Gastroesophageal sphincter (tissue), 4 donors: ENCODE data around the gene APELA. TPM values are rescaled to one million over a fixed set of nuclear protein-coding genes. Genes with fewer than 3 reads are reported as not detected.
"Not testable (repeated sequence)": the region's sequence is repeated elsewhere in the genome, so short reads cannot be mapped to it uniquely, and the experiment has no call there.

Source experiments
- ATAC-seq: fragments of 150-250 bp; one replicate; pipeline ENCODE4 v1.9.1; 2016; ENCODE audit warnings: mild to moderate bottlenecking, moderate library complexity
- H3K27ac ChIP-seq, 4 donors: fragments of 200-600 bp; sonication (generic) in 3 of 4; 1 replicate in 3 of 4; 2 replicates in 1 of 4; pipeline ENCODE4 v1.5.1; 2016 to 2019
- H3K27me3 ChIP-seq: fragments of 200-600 bp; sonication (generic); one replicate; pipeline ENCODE4 v1.5.1; 2019
- H3K36me3 ChIP-seq, 2 donors: fragments of 200-600 bp; sonication (generic); one replicate each; pipeline ENCODE4 v1.5.1; 2019; ENCODE audit warnings: control low read depth in 1 of 2
- H3K4me1 ChIP-seq, 3 donors: fragments of 200-600 bp; sonication (generic); 1 replicate in 2 of 3; 2 replicates in 1 of 3; pipeline ENCODE4 v1.5.1; 2016 to 2019; ENCODE audit warnings: control low read depth in 2 of 3
- H3K4me3 ChIP-seq, 2 donors: fragments of 200-600 bp; sonication (generic); one replicate each; pipeline ENCODE4 v1.5.1; 2019; ENCODE audit warnings: mild to moderate bottlenecking in 1 of 2, moderate library complexity in 1 of 2
- H3K9me3 ChIP-seq, 3 donors: fragments of 200-600 bp; sonication (generic); one replicate each; pipeline ENCODE4 v1.5.1; 2017 to 2019; ENCODE audit warnings: control low read depth in 2 of 3
- EP300 ChIP-seq: sonication (generic); formaldehyde crosslinking; IDR thresholded peaks from one replicate; pipeline ENCODE4 v1.6.1; 2017; ENCODE audit warnings: antibody characterized with exemption, mild to moderate bottlenecking
- POLR2A ChIP-seq, 2 donors: fragments of 450-650 bp; IDR thresholded peaks; one replicate each; pipeline ENCODE4 v1.6.1; 2017; ENCODE audit warnings: antibody characterized with exemption in 2 of 2, mild to moderate bottlenecking in 2 of 2, moderate library complexity in 1 of 2
- POLR2AphosphoS5 ChIP-seq: sonication (generic); formaldehyde crosslinking; IDR thresholded peaks from one replicate; pipeline ENCODE4 v1.6.1; 2017; ENCODE audit warnings: antibody characterized with exemption
- WGBS, 2 donors: methylation state at CpG; one replicate each; pipeline ENCODE4 v1.1.5; 2018; ENCODE audit warnings: low coverage in 1 of 2; 5-methylcytosine and 5-hydroxymethylcytosine counted together
- total RNA-seq, 4 donors: library from RNA; depleted of rRNA; stranded (reverse); fragments of >200 nt; gene quantifications; one replicate each; pipeline ENCODE4 v1.1.0, GENCODE V29; 2016
- TF ChIP-seq, protein P1 (sequence below), 4 experiments: fragments of 200-600 bp in 2 of 4; fragments of 450-650 bp in 2 of 4; sonication (generic) in 1 of 4; IDR thresholded peaks; one replicate each; pipeline ENCODE4 v1.5.1; 2017 to 2019; ENCODE audit warnings: antibody characterized with exemption in 4 of 4, mild to moderate bottlenecking in 2 of 4, moderate library complexity in 2 of 4

APELA gene
- total RNA-seq, 4 donors from 2014 or later: not detected

DNA sequence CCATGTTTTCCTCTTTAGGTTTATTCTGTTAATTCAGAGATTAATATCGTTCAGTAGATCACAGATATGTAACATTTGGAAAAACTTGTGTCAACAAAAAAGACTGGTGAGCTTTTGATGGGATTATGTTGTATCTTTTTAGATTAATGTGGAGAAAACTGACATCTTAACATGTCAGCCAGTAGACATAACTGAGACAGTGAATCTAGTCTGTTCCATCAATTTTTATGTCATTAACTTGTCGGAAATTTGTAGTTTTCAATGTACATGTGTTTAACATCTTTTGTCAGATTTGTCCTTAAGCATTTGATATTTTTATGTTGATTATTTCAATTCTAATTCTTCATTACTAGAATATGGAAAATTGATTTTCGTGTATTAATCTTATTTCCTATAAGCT, 42.0 kb downstream of the APELA start:
- no peak for ATAC-seq
- 51 to 57% methylated on average over 3 of the region's 3 CpGs for WGBS, 2 donors

DNA sequence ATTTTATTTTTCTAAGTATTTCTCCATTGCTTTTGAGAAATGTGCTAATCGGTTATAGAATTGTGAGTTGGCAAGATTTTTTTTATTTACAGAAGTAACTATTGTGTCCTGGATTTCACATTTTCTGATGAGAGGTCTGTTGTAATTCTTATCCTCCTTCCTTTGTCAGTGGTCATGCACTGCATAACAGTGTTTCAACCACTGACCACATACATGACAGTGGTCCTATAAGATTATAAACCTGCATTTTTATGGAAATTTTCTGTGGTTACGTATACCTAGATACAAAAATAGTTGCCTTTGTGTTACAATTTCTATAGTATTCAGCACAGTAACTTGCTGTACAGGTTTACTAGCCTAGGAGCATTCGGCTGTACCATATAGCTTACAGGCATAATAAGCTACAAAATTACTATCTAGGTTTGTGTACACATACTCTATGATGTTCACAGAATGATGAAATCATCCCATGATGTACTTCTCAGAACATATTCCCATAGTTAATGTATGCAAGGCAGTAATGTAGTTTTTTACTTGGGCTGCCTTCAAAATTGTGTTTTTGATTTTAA, 47.8 kb downstream of the APELA start:
- H3K4me3 ChIP-seq: no peak overlapping the region
- H3K27ac ChIP-seq: no peak overlapping the region
- H3K36me3 ChIP-seq: no peaks in the 10 kb centered on the region
- 81 to 100% methylated on average over 2 to 3 of the region's 3 CpGs for WGBS, 2 donors
- no peak for TF ChIP-seq POLR2AphosphoS5
- TF ChIP-seq, protein P1, sequence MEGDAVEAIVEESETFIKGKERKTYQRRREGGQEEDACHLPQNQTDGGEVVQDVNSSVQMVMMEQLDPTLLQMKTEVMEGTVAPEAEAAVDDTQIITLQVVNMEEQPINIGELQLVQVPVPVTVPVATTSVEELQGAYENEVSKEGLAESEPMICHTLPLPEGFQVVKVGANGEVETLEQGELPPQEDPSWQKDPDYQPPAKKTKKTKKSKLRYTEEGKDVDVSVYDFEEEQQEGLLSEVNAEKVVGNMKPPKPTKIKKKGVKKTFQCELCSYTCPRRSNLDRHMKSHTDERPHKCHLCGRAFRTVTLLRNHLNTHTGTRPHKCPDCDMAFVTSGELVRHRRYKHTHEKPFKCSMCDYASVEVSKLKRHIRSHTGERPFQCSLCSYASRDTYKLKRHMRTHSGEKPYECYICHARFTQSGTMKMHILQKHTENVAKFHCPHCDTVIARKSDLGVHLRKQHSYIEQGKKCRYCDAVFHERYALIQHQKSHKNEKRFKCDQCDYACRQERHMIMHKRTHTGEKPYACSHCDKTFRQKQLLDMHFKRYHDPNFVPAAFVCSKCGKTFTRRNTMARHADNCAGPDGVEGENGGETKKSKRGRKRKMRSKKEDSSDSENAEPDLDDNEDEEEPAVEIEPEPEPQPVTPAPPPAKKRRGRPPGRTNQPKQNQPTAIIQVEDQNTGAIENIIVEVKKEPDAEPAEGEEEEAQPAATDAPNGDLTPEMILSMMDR (IDR thresholded peaks at IDR 0.05): no peak
- no peak for TF ChIP-seq POLR2A (IDR thresholded peaks at IDR 0.05)
- no peak for TF ChIP-seq EP300
- no peaks in the 10 kb centered on the region for H3K4me1 ChIP-seq
- H3K9me3 ChIP-seq: no peaks in the 10 kb centered on the region
- no peak for ATAC-seq
- no peaks in the 10 kb centered on the region for H3K27me3 ChIP-seq

More for the DNA sequence above, 42.0 kb downstream of the APELA start:
- H3K27ac ChIP-seq: no peak overlapping the region
- no peaks in the 10 kb centered on the region for H3K36me3 ChIP-seq
- TF ChIP-seq, protein P1 (IDR thresholded peaks at IDR 0.05): no peak
- TF ChIP-seq POLR2AphosphoS5 (no peak), POLR2A (IDR thresholded peaks at IDR 0.05) (no peak), EP300 (no peak)
- no peaks in the 10 kb centered on the region for H3K4me1 ChIP-seq
- no peaks in the 10 kb centered on the region for H3K9me3 ChIP-seq
- no peak overlapping the region for H3K4me3 ChIP-seq
- H3K27me3 ChIP-seq: no peaks in the 10 kb centered on the region

DNA sequence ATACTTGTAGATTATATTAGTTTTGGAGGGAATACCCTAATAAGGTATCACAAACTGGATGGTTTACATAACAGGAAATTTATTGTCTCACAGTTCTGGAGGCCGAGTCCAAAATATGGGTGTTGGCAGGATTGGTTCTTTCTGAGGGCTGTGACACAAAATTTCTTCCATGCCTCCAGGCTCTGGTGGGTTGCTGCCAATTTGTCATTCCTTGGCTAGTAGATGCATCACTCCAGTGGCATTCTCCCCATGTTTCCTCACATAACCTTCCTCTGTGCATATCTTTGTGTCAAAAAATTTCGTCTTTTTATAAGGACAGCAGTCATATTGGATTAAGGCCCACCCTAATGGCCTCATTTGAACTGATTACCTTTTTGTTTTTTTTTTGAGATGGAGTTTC, 49.3 kb downstream of the APELA start:
- 15 to 63% methylated on average over 2 of the region's 2 CpGs for WGBS, 2 donors
- TF ChIP-seq, protein P1 (IDR thresholded peaks at IDR 0.05): no peak
- TF ChIP-seq POLR2A (IDR thresholded peaks at IDR 0.05) (no peak), EP300 (no peak), POLR2AphosphoS5 (no peak)
- Histone ChIP-seq H3K4me3 (no peak overlapping the region), H3K27ac (no peak overlapping the region), H3K36me3 (no peaks in the 10 kb centered on the region), H3K27me3 (no peaks in the 10 kb centered on the region), H3K4me1 (no peaks in the 10 kb centered on the region), H3K9me3 (no peaks in the 10 kb centered on the region)
- no peak for ATAC-seq

DNA sequence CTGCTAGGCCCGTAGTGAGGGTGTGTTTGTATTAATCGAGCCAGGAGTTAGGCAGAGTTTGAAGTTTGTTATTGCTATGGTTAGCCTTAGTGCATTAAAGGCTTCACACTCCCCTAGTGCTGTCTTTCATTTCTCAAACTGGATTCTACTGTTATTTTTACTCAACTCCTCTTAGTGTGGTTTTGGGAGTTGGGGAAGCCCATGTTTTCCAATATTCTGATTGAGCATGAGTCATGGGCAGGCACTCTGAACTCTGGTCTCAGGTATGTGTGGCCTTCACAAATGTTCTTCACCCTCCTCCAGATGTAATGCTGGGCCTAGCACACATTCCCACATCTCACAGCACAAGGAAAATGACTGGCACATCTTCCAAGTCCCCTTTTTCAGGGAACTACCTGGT, 50.1 kb downstream of the APELA start:
- H3K27me3 ChIP-seq, H3K4me1 ChIP-seq, H3K9me3 ChIP-seq, H3K4me3 ChIP-seq, H3K27ac ChIP-seq, H3K36me3 ChIP-seq, ATAC-seq: not testable (repeated sequence)
- 24 to 26% methylated on average over 2 of the region's 2 CpGs for WGBS, 2 donors

DNA sequence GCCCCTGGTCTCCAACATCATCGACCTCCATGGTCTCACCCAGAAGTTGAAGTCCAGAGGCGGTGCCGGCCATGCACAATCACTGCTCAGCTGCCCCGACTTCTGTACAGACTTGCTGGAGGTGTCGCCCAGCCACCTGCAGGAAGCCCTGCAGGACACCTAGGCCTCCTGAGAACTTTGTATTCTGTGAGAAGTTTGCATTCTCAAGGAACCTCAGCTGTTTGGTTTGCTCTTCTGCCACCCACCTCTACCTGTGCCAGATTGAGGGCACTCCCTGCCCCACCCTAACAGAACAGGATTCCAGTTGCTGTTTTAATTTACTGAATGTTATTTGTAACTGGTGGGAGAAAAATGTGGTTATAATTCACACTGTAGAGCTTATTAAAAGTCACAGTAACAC, 53.7 kb downstream of the APELA start:
- 100% methylated on average over 3 of the region's 5 CpGs; no CpG with 5 or more reads in 1 of the 2 donors for WGBS, 2 donors
- Histone ChIP-seq H3K27ac (no peak overlapping the region), H3K36me3 (no peaks in the 10 kb centered on the region), H3K27me3 (no peaks in the 10 kb centered on the region), H3K9me3 (no peaks in the 10 kb centered on the region), H3K4me3 (no peak overlapping the region), H3K4me1 (no peaks in the 10 kb centered on the region)
- TF ChIP-seq POLR2AphosphoS5: no peak
- no peak for TF ChIP-seq POLR2A (IDR thresholded peaks at IDR 0.05)
- no peak for TF ChIP-seq EP300
- TF ChIP-seq, protein P1 (IDR thresholded peaks at IDR 0.05): no peak
- no peak for ATAC-seq
